Measurements from ENCODE around the gene NDFIP1. TPM values are rescaled to one million over a fixed set of nuclear protein-coding genes. Genes with fewer than 3 reads are reported as not detected.

The NDFIP1 gene
- total and polyA plus RNA-seq, 10 of the 15 experiments (the other 5 are each of a cell fraction or from before 2014, with no cell fraction given) = 0.08 to 2.7 (median 0.92) TPM

- intact Hi-C loops (cut with micrococcal nuclease; ENCODE audit: unreplicated experiment) = no loop called here
- ATAC-seq = no peak
- CTCF ChIA-PET = interaction anchor here (1.3 kb wide), 1 partner anchor 8 kb away, joined by 3 read pairs; no protein-coding TSS in a partner anchor
- 55% methylated on average over 3 of the region's 3 CpGs for WGBS (ENCODE audit: insufficient coverage, insufficient replicate concordance, low lambda C conversion rate, missing lambda C conversion rate)
- no peak for DNase-seq (ENCODE audit: low read depth, low spot score)
- FAIRE-seq = no peak
- SMC1A ChIA-PET (ENCODE audit: uncharacterized antibody, unreplicated experiment) = no interaction called here
- no peaks in the 10 kb centered on the region for H3K4me1 ChIP-seq (ENCODE audit: control insufficient read depth, insufficient read depth, low read length)
- H3K4me2 ChIP-seq (ENCODE audit: control insufficient read depth, insufficient read depth) = no peak overlapping the region
- H2AFZ ChIP-seq (ENCODE audit: control insufficient read depth, low read depth, low read length) = no peak overlapping the region
- no peak overlapping the region for H3K4me3 ChIP-seq
- TF ChIP-seq FOS (IDR thresholded peaks at IDR 0.05; ENCODE audit: borderline replicate concordance, extremely low read depth, insufficient read length) (no peak), BRCA1 (IDR thresholded peaks at IDR 0.05; ENCODE audit: low read depth, low read length) (no peak), ZSCAN29 (IDR thresholded peaks at IDR 0.05) (no peak)
- in situ Hi-C loops (cut with MboI) = no loop called here
- no peak overlapping the region for H3K9ac ChIP-seq (ENCODE audit: control insufficient read depth, insufficient read depth, low read length)
- no peaks in the 10 kb centered on the region; the same call in 1 of the 2 replicates for H4K20me1 ChIP-seq (ENCODE audit: control insufficient read depth, insufficient read depth)
- POLR2A ChIA-PET = no interaction called here
- no peaks in the 10 kb centered on the region for H3K27me3 ChIP-seq (replicated peaks in 1 of 2; ENCODE audit: control insufficient read depth in 2 of 2, insufficient read depth in 2 of 2, low read length in 1 of 2)
- no peaks in the 10 kb centered on the region for H3K36me3 ChIP-seq (ENCODE audit: control insufficient read depth in 2 of 2, insufficient read depth in 2 of 2, low read length in 1 of 2)
- RAD21 ChIA-PET (ENCODE audit: unreplicated experiment) = no interaction called here
- H3K9me3 ChIP-seq (replicated peaks; ENCODE audit: control insufficient read depth, insufficient read depth, low read length) = no peaks in the 10 kb centered on the region
- H3K79me2 ChIP-seq (ENCODE audit: control insufficient read depth, insufficient read depth, low read length) = no peaks in the 10 kb centered on the region
- no TSS peak for BruUV-seq (replicated peaks)
- H3K27ac ChIP-seq (ENCODE audit: control insufficient read depth, insufficient read depth) = no peak overlapping the region
These were observed 12.2 kb upstream of the NDFIP1 start for GRCh38 chr5:142096382-142096781.

DNA sequence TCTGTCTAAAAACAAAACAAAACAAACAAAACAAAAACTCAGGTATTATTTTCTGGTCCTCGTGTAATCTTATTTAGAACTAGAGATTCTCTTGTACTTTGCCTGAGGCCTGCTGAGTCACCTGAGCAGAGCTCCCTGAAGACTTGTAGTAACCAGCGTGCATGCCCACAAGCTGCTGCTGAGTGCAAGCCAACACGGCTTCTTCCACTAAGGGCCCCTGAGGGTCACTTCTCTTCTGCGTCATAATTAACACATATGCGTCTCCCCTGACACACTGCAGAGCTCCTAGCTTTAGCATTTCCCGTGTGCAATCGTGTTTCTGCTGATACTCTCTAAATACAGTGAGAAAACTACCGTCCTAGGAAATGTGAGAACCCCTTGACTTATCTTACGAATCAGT, 10.9 kb upstream of the NDFIP1 start:
- RAD21 ChIA-PET (ENCODE audit: unreplicated experiment) = no interaction called here
- intact Hi-C loops (cut with micrococcal nuclease; ENCODE audit: unreplicated experiment) = no loop called here
- no peak for DNase-seq (ENCODE audit: low read depth, low spot score)

More for the DNA sequence above, 10.9 kb upstream of the NDFIP1 start:
- Histone ChIP-seq H4K20me1 (ENCODE audit: control insufficient read depth, insufficient read depth) (no peaks in the 10 kb centered on the region; the same call in 1 of the 2 replicates), H3K4me1 (ENCODE audit: control insufficient read depth, insufficient read depth, low read length) (no peaks in the 10 kb centered on the region), H3K4me3 (no peak overlapping the region), H3K27me3 (replicated peaks in 1 of 2; ENCODE audit: control insufficient read depth in 2 of 2, insufficient read depth in 2 of 2, low read length in 1 of 2) (no peaks in the 10 kb centered on the region), H3K79me2 (ENCODE audit: control insufficient read depth, insufficient read depth, low read length) (no peaks in the 10 kb centered on the region), H3K4me2 (ENCODE audit: control insufficient read depth, insufficient read depth) (no peak overlapping the region), H3K27ac (ENCODE audit: control insufficient read depth, insufficient read depth) (no peak overlapping the region), H3K9me3 (replicated peaks; ENCODE audit: control insufficient read depth, insufficient read depth, low read length) (no peaks in the 10 kb centered on the region), H3K36me3 (ENCODE audit: control insufficient read depth in 2 of 2, insufficient read depth in 2 of 2, low read length in 1 of 2) (no peaks in the 10 kb centered on the region), H3K9ac (ENCODE audit: control insufficient read depth, insufficient read depth, low read length) (no peak overlapping the region), H2AFZ (ENCODE audit: control insufficient read depth, low read depth, low read length) (no peak overlapping the region)
- no TSS peak for BruUV-seq (replicated peaks)
- in situ Hi-C loops (cut with MboI) = no loop called here
- ChIA-PET CTCF (interaction anchor here (1.3 kb wide), 1 partner anchor 10 kb away, joined by 3 read pairs; no protein-coding TSS in a partner anchor), SMC1A (ENCODE audit: uncharacterized antibody, unreplicated experiment) (no interaction called here), POLR2A (no interaction called here)
- no peak for TF ChIP-seq MYB (IDR thresholded peaks at IDR 0.05; ENCODE audit: borderline replicate concordance, low read depth, low read length)
- TF ChIP-seq RAD21 (IDR thresholded peaks at IDR 0.05; ENCODE audit: insufficient read depth, low read depth, low read length) = no peak
- TF ChIP-seq TARDBP (IDR thresholded peaks at IDR 0.05; ENCODE audit: borderline replicate concordance) = no peak
- no peak for TF ChIP-seq E2F4 (IDR thresholded peaks at IDR 0.05; ENCODE audit: low read depth, low read length)
- no peak for TF ChIP-seq BRCA1 (IDR thresholded peaks at IDR 0.05; ENCODE audit: low read depth, low read length)
- 49% methylated on average over 9 of the region's 9 CpGs for WGBS (ENCODE audit: insufficient coverage, insufficient replicate concordance, low lambda C conversion rate, missing lambda C conversion rate)
- FAIRE-seq = no peak
- no peak for ATAC-seq

All from GM12878 (cell line).